HG03060 (cell line): Measurements from ENCODE around the gene KCTD20.
A peak's percentile ranks its signal among the peaks of the same experiment; 100 is the strongest.
"Not testable (repeated sequence)": the region's sequence is repeated elsewhere in the genome, so short reads cannot be mapped to it uniquely, and the experiment has no call there.

Source experiments
- ATAC-seq: cut with Tn5 transposase; IDR thresholded peaks from one replicate; pipeline ENCODE4 v1.9.1; 2021; ENCODE audit warnings: low read depth, moderate number of reproducible peaks; ENCODE audit not compliant: unreplicated experiment

Gene KCTD20

GRCh38 chr6:36442671-36443470, at the start of gene KCTD20, which contains the start of gene PXT1:
KCTD20 (plus strand) TSS chr6:36443000; CDS start chr6:36470098, 27,098 bp downstream.
PXT1 (minus strand) TSS chr6:36442854; CDS start chr6:36426082, 16,772 bp downstream.
- peak; percentile 39 for ATAC-seq

GRCh38 chr6:36399970-36400369, 42.8 kb upstream of the KCTD20 start:
- no peak for ATAC-seq

GRCh38 chr6:36402481-36402880, 40.3 kb upstream of the KCTD20 start:
- no peak for ATAC-seq

GRCh38 chr6:36404164-36404563, 38.6 kb upstream of the KCTD20 start:
- no peak for ATAC-seq

GRCh38 chr6:36409718-36410117, 33.1 kb upstream of the KCTD20 start:
- ATAC-seq = not testable (repeated sequence)

- ATAC-seq = no peak
Measured at GRCh38 chr6:36413489-36414480, 29.0 kb upstream of the KCTD20 start.

GRCh38 chr6:36414481-36414880, 28.3 kb upstream of the KCTD20 start:
- ATAC-seq = no peak

GRCh38 chr6:36418558-36418957, 24.2 kb upstream of the KCTD20 start:
- ATAC-seq = no peak

GRCh38 chr6:36419310-36419709, 23.5 kb upstream of the KCTD20 start:
- ATAC-seq = no peak

GRCh38 chr6:36422714-36423100, 20.1 kb upstream of the KCTD20 start:
- no peak for ATAC-seq

GRCh38 chr6:36423101-36423824, 19.5 kb upstream of the KCTD20 start:
- ATAC-seq = peak; percentile 76

- no peak for ATAC-seq
Measured at GRCh38 chr6:36426622-36427021, 16.2 kb upstream of the KCTD20 start.

- ATAC-seq = no peak
Measured at GRCh38 chr6:36428911-36429310, 13.9 kb upstream of the KCTD20 start.

GRCh38 chr6:36430351-36430750, 12.4 kb upstream of the KCTD20 start:
- ATAC-seq = no peak

- no peak for ATAC-seq
Measured at GRCh38 chr6:36431197-36431596, 11.6 kb upstream of the KCTD20 start.

- ATAC-seq = no peak
Measured at GRCh38 chr6:36432151-36432671, 10.6 kb upstream of the KCTD20 start.

- ATAC-seq = no peak
Measured at GRCh38 chr6:36436466-36436865, 6.3 kb upstream of the KCTD20 start.

GRCh38 chr6:36441307-36441894, 1.4 kb upstream of the KCTD20 start:
- ATAC-seq = peak; percentile 53

GRCh38 chr6:36442103-36442670, 613 bp upstream of the KCTD20 start:
- no peak for ATAC-seq
